Upper lobe of left lung (tissue), 4 donors: Measurements from ENCODE around the gene GOLGA6L6.
"Not testable (repeated sequence)": the region's sequence is repeated elsewhere in the genome, so short reads cannot be mapped to it uniquely, and the experiment has no call there.

ENCODE experiments used
- CTCF ChIP-seq, 6 experiments: fragments of 450-650 bp in 4 of 6; fragments of 200-600 bp in 2 of 6; sonication (generic) in 2 of 6; IDR thresholded peaks; one replicate each; pipeline ENCODE4 v1.5.1; 2016 to 2019; ENCODE audit warnings: antibody characterized with exemption in 6 of 6
- POLR2AphosphoS5 ChIP-seq, 2 donors: sonication (generic); formaldehyde crosslinking; IDR thresholded peaks; one replicate each; pipeline ENCODE4 v1.5.1; 2017; ENCODE audit warnings: antibody characterized with exemption in 2 of 2

GRCh38 chr15:20505926-20506658 lies 35.5 kb downstream of the GOLGA6L6 start:
- not testable (repeated sequence) for TF ChIP-seq CTCF, POLR2AphosphoS5 (IDR thresholded peaks at IDR 0.05)
